Measurements from ENCODE around the gene PPFIA2. TPM values are rescaled to one million over a fixed set of nuclear protein-coding genes. Genes with fewer than 3 reads are reported as not detected.

PPFIA2 gene
- total and polyA plus RNA-seq, 3 donors from 2014 or later: 10.5 to 22.1 (median 18.3) TPM

DNA sequence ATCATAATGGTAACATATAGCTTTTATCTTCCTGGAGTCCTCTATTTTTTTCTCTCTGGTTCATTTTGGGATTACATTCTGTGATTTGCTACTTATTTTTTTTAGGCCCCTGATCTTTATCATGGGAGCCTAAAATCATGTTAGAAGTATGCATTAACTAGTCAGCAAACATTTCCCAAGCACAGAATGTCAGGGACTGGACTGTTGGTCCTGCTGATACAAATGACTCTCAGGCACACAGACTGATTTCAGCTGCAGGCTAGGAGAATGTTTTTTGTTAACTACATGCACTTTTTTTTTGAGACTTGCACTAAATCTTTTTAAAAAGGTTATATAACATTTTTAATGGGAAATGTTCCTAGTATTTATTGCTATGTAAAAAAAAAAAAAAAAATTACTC is 550.1 kb downstream of the PPFIA2 start:
- TF ChIP-seq POLR2A (IDR thresholded peaks at IDR 0.05): no peak
- no peak for DNase-seq

DNA sequence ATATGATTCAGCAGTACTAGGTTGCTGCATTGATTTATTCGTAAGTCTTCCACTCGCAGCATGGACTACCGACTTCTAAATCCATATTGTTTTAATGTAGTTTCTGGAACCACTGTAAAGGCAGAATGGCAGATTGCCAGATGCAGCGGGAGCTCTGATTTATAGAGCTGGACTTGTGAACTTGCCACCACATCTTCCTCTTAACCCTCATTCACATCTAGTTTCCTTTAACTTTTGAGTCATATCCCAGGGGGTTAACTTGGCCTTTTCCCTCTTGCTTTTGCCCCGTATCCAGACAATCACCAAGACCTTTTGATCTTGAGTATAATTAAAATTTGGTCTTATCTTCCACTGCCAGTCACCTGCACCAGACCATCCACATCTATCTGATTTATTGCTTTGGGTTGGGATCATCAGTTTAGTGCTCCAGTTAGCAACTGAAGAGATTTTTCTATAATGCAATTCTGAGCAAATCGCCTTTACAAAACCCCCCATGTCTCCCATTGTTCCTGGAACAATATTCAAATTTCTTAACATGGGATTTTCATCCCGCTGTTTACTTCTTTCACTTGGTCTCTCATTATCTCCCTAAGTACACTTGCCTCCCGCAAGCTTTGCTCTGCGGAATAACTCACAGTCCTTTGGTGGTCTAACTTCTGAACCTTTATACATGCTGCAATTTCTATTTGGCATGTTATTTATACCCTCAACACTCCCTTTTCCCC is 550.8 kb downstream of the PPFIA2 start:
- Histone ChIP-seq H3K36me3 (ENCODE audit: low read depth, missing control alignments) (no peaks in the 10 kb centered on the region), H3K4me3 (no peak overlapping the region), H3K4me1 (peaks cover 7% of the 10 kb centered on the region), H3K9me3 (no peaks in the 10 kb centered on the region), H3K27ac (no peak overlapping the region), H3K27me3 (no peaks in the 10 kb centered on the region)
- WGBS, 2 donors: 70 to 74% methylated on average over 9 of the region's 9 CpGs
- no peak for DNase-seq
- TF ChIP-seq, protein P1, sequence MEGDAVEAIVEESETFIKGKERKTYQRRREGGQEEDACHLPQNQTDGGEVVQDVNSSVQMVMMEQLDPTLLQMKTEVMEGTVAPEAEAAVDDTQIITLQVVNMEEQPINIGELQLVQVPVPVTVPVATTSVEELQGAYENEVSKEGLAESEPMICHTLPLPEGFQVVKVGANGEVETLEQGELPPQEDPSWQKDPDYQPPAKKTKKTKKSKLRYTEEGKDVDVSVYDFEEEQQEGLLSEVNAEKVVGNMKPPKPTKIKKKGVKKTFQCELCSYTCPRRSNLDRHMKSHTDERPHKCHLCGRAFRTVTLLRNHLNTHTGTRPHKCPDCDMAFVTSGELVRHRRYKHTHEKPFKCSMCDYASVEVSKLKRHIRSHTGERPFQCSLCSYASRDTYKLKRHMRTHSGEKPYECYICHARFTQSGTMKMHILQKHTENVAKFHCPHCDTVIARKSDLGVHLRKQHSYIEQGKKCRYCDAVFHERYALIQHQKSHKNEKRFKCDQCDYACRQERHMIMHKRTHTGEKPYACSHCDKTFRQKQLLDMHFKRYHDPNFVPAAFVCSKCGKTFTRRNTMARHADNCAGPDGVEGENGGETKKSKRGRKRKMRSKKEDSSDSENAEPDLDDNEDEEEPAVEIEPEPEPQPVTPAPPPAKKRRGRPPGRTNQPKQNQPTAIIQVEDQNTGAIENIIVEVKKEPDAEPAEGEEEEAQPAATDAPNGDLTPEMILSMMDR (IDR thresholded peaks at IDR 0.05): no peak
- no peak for TF ChIP-seq POLR2A (IDR thresholded peaks at IDR 0.05)
- intact Hi-C loops (cut with DNase I; ENCODE audit: low total_unique reads): no loop called here

More for the DNA sequence above, 550.1 kb downstream of the PPFIA2 start:
- H3K4me1 ChIP-seq: peaks cover 7% of the 10 kb centered on the region
- intact Hi-C loops (cut with DNase I; ENCODE audit: low total_unique reads): no loop called here
- no peak overlapping the region for H3K4me3 ChIP-seq
- no peaks in the 10 kb centered on the region for H3K36me3 ChIP-seq (ENCODE audit: low read depth, missing control alignments)
- no peak overlapping the region for H3K27ac ChIP-seq
- no peaks in the 10 kb centered on the region for H3K27me3 ChIP-seq
- H3K9me3 ChIP-seq: no peaks in the 10 kb centered on the region
